SHP77 treated with DMSO at 0.1 percent for 48 hours (cell line): ENCODE data around the gene ARHGAP15.

Source experiments
- DNase-seq: peaks from one replicate; lab custom pipeline; 2025; lab: John Stamatoyannopoulos, UW

Gene ARHGAP15

DNA sequence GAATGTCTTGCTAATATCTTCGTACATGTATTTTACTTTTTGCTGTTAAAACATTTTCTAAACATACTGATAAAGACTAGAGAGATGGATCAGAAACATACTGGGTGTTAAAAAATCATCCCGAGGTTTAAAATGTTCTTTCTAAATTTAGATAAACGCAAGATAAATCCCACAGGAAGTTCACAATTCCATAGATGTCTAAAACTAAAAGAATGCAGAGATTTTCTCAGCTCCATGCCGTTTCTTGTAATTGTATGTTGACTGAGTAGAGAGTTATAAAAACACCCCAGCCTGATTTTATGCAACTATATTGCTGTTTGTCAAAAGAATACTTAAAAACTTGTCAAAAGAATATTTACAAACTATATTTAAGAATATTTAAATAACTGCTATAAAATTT, 455.7 kb downstream of the ARHGAP15 start:
- DNase-seq, result no peak

- no peak for DNase-seq
Observed at GRCh38 chr2:143586119-143586518, 456.9 kb downstream of the ARHGAP15 start.

DNA sequence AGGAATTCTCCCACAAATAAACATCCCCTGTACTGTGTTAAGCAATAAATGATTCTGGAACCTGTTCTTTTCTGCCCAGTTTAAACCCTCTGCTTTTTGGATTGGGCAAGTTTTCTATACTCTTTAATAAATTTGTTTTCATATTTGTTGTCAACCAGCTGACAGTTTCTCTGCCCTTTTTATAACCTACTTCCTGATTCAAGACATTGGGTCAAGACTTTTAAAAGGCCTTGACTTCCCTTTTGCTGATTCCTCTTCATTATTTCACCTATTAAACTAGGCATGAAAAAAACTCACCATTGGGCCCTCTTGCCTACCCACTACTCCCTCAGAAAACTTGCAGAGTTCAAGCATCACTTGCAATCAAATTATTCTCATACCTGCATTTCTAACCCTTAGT, 459.5 kb downstream of the ARHGAP15 start:
- DNase-seq, result no peak

- no peak for DNase-seq
Observed at GRCh38 chr2:143594161-143594560, 464.9 kb downstream of the ARHGAP15 start.

- no peak for DNase-seq
Observed at GRCh38 chr2:143594745-143595144, 465.5 kb downstream of the ARHGAP15 start.

GRCh38 chr2:143600116-143600515, 470.9 kb downstream of the ARHGAP15 start:
- no peak for DNase-seq

- DNase-seq, result no peak
Observed at GRCh38 chr2:143601828-143602227, 472.6 kb downstream of the ARHGAP15 start.

DNA sequence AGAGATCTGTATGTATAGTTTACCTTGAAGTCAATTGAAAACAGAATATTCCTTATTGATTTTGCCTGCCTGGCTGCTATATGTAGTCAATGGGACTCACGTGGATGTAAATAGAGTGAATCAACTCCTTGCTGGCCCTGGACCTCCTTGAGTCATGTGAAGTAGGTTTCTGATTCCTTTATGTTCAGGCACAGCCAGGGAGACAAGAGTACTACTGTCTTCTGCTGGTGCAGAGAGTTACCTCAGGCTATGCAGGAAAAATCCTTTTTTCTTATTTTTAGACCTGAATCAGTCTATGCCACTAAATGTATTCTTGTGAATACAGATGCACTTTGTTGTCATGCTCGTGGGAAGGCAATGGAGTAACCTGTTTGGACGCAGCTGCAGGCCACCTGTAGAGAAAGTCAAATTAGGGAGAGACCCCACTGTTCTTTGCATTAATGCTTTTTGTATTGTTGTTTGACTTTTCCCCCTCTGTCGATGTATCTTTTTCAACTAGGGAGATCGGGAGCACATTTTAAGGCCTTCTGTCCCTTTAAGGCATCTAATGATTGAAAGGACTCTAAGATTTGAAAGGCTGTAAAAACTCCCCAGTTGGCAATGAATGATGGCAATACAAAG, 473.9 kb downstream of the ARHGAP15 start:
- DNase-seq, result no peak

DNA sequence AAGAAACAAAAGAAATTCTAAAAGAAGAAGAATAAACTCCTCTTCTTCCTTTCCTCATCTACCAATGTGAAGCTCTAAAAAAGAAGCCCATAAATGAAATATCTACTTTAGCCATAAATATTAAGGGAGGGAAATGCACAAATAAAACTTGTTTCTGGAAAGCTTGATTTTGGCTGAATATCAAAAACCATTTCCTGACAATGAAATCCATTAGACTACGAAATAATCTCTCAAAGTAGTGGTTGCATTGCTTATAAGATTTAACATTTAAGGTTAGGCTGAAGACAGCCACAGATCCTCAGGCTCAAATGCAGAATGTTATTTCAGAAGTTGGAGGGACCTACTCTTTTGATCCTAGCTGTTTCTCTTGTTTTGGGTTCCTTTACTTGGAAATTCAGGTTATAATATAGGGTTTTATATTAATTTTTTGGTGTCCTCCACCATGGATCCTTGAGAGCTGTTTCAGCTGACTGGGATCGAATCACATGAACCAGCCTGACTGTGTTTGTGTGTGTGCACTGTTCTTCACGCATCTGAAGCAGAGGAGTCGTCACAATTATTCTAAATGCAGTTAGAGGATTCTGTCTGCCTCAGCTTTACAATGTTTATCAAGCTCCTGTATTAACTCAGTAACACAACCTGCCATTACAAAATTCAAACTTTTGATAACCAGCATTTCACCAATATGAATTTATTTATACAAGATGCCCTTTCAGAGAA, 474.8 kb downstream of the ARHGAP15 start:
- no peak for DNase-seq

DNA sequence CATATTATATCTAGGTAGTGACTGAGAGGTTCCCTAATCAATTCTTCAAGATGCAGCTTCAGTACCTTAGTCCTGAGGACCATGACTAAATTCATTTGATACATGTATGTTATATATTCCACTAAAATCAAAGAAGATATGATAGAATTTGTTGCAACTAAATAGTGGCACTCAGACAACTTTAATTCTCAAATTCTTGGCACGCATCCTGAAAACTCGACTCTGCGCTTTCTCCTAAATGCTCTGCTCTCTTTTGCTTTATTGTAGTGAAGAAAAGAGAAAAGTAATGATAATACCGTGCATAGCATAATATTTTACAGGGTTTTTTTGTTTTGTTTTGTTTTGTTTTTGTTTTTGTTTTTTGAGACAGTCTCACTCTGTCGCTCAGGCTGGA, 475.3 kb downstream of the ARHGAP15 start:
- DNase-seq, result no peak

DNA sequence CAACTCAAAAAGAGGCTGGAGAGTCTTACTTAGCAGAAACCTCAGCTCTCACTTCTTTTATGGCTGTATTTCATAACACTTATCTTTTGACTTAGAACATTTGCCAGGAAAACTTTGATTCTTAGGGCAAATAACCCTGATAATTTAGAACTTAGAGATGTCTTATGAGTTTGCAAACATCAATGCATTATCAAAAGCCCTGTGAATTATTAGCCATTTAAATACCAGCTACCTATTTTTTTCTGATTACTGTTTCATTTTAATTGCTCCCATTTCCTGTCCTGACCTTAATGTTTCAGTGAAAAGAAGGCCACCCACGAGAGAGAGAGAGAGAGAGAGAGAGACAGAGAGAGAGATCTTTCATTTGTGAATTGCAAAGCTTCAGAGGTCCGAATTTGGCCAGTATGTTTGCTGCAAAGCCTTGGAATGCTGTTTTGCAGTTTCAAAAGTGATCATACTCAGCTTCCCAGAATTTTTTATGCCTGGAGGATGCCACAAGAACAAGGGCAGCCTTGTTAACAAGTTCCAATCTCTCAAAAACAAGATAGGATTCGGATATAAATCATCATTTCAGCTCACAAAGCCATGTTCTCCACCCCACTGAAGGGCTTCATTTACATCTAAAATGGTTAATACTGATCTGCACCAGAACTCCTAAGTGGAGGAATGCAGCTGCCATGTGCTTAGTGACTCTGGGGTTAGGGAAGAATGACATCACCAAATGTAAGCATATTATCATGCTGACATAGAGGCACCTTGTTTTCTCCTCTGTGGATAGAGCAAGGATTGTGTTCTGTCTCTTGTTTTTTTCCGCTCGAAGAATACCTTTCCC, 478.2 kb downstream of the ARHGAP15 start:
- peak; percentile 43 for DNase-seq

GRCh38 chr2:143608063-143608423, 478.8 kb downstream of the ARHGAP15 start:
- no peak for DNase-seq

DNA sequence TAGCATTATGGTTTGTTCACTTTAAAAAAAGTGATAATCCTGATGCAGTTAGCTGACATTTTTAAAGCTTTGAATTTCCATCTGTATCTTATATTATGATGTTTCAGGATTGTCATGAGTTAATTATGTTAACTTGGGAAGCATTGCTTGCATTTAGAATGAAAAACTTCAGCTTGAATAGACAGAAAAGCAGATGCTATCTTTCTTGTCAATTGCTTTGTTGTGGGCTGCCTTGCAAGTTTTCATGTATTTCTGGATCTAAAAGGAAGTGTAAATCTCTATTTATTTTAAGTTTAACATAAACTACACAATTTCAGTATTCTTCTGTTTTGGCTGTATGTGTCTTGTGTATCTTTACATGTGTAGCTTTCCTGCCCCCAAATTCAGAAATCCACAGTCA, 479.5 kb downstream of the ARHGAP15 start:
- DNase-seq, result no peak

GRCh38 chr2:143611336-143611735, 482.1 kb downstream of the ARHGAP15 start:
- DNase-seq, result no peak

DNA sequence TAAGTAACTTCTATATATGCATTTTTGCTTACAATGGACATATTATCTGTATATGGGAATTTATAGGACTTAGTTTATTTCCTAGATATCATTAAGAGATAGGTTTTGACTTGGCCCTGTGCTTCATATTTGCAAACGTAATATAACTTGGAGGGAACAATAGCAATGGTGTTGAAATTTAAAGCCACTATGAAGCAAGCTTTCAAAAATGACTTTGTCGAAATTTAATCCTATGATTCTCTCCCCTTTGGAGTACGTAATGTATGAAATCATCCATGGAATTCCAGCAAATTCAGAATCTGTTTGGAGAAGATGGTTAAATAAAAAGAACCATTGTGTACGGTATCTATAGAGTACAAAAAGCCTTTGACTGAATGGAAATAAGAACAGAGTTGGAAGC, 486.3 kb downstream of the ARHGAP15 start:
- DNase-seq, result no peak

GRCh38 chr2:143616452-143616851, 487.2 kb downstream of the ARHGAP15 start:
- no peak for DNase-seq

- no peak for DNase-seq
Observed at GRCh38 chr2:143617803-143618415, 488.7 kb downstream of the ARHGAP15 start.

- DNase-seq, result no peak
Observed at GRCh38 chr2:143622106-143622505, 492.9 kb downstream of the ARHGAP15 start.

- DNase-seq, result no peak
Observed at GRCh38 chr2:143623231-143623908, 494.2 kb downstream of the ARHGAP15 start.

- no peak for DNase-seq
Observed at GRCh38 chr2:143623909-143624260, 494.7 kb downstream of the ARHGAP15 start.

DNA sequence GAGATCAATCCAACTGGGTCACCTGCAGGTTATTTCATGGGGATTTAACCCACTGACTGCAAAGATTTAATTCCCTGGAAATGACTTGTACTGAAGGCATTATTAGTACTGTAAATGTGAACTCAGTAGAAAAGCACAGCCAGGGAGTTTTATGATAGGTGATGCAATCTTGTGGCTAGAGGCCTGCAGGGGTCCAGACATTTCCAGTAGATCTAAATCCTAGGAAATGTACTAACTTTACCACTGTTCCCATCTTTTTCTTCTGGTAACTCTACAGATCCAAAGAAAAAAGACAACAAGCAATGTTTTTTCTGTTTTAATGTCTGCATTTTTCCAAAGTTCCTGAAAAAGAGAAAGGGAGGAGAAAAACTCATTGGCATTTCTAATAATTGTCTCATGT, 500.1 kb downstream of the ARHGAP15 start:
- DNase-seq, result no peak

DNA sequence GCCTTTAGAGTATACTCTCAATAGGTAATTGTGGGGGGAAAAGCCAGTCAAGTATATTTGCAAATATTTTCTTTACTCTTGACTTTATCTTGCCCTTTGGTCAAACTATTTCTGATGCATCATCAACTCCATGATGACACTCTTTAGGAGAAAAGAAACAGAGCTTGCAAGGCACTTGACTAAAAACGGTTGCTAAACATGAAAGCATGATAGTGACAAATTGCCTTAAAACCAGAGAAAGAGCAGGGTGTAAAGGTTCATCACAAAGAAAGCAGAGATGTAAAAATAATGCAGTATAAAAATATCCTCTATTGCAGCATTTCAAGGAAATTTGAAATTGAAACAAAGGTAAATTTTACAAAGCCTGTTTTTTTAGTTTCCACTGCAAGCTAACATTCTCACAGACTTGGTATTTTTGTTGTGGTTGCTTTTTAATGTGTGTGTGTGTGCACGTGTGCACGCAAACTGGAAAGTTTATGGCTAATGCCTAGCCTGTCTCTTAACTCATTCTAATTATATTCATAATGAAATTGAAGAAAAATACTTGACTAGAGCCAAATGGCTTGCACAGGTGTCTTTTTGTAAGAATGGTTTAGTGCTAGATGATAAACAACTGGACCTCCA, 503.6 kb downstream of the ARHGAP15 start:
- DNase-seq, result peak; percentile 50
